ENCODE data around the gene NOG.

The NOG gene

GRCh38 chr17:56597495-56597990, 4.0 kb downstream of the NOG start:
- DNase-seq = no peak

GRCh38 chr17:56598466-56598865, 5.0 kb downstream of the NOG start:
- DNase-seq = no peak

DNA sequence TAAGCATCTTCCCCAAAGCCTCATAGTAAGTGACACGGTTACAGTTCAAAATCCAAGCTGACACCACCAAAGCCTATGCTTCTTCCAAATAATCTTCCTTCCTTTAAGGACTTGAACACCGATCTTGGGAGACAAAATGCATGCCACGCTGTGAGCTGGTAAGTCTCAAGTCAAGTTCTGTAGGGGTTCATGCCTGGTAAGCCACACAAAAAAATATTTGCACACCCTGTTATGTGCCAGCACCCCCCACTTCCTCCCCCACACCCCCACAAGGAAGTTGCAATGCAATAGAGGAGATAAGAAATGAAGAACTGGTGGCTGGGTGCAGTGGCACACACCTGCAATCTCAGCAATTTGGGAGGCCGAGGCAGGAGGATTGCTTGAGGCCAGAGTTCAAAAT, 5.6 kb downstream of the NOG start:
- DNase-seq = no peak

GRCh38 chr17:56599566-56599965, 6.1 kb downstream of the NOG start:
- no peak for DNase-seq

GRCh38 chr17:56600256-56600655, 6.8 kb downstream of the NOG start:
- no peak for DNase-seq

- no peak for DNase-seq
Measured at GRCh38 chr17:56601591-56601990, 8.1 kb downstream of the NOG start.

DNA sequence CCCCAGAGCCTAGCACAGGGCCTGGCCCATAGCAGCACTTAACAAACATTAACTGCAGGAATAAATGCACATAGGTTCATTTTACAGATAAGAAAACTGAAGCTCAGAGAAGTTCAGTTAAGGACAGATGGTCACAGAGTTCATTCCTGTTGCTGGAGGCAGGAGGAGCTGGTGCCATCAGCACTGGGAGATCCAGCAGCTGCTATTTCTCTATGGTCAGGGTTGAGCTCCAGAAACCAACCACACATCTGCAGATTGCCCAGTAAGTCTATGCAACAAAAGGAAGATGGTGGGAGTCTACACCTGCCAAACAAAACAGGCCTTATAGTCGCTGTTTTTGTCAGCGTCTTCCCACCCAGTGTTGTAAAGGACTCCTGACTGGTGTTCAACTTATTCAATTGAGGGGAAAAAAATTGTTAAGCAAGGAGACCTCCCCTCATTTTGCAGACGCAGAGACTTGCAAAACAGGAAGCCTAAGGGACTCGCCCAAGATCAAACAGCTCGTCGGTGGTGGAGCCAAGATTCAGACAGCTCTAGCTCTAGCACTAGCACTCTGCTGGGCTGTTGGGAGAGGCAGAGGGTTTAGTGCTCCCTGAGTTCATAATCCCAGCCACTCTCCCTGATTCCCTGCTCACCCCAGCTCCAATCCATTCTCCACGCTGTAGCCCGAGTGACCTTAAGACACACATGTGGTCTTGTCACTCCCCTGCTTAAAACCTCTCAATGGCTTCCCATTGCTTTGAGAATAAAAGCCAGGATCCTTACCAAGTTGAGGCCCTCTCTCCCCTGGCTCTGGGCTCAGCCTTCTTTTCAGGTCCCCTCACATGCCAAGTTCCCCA, 9.0 kb downstream of the NOG start:
- no peak for DNase-seq

DNA sequence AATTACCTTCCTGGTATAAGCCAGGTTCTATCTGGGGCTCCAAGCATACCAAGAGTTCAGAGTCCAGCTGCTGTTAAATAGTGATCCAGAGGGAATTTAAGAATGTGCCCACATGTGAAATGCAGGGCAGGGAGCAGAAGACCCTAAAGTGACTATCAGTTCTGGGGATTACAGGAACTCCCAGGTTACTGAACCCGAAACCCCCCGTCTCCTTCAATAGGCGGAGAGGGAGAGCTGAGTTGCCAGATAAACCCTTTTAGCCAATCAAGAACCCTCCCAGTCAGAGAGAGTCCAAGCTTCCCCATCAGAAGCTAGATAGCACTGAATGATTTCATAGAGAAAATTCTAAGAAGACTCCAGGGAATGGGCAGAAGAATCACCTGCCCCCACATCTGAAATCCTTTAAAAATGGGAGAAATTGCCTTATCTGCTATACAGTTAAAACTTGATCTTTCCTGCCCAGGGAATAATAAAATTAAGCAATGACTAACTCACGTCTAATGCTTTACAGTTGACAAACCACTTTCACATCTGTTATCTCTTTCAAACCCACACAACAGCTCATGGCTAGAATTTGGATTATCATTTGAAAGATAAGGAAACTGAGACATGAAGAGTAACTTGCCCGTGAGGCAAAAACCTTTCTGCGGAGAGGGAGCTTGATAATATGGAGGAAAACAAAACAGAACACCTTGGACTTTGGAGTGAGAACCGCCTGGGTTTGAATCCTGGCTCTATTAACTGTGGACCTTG, 10.2 kb downstream of the NOG start:
- no peak for DNase-seq

DNA sequence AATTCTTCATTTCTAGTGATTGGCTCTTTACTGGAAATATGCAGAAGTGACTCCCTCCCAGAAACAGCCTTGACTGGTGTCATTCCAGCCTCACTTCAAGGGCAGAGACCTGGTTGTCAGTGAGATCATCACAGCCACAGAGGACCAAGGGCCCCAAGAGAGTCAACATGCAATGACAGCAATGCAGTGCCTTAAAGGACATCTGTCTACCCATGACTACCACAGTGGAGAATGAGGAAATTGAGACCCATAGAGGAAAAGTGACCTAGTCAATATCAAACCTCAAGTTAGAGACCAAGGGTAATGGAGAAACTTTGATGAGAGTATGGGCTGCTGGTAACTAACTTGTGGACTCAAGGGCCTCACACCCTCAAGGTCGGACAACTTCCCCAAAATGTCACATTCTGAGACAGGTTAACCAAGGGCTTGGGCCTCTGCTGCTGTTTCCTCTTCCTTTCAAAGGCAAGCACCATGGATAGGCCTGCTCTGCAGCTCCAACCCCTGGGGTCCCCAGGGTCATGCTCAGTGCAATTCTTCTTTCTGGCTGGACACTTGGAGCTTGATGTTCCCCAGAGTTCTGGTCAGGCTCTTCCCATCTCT, 11.3 kb downstream of the NOG start:
- no peak for DNase-seq

DNA sequence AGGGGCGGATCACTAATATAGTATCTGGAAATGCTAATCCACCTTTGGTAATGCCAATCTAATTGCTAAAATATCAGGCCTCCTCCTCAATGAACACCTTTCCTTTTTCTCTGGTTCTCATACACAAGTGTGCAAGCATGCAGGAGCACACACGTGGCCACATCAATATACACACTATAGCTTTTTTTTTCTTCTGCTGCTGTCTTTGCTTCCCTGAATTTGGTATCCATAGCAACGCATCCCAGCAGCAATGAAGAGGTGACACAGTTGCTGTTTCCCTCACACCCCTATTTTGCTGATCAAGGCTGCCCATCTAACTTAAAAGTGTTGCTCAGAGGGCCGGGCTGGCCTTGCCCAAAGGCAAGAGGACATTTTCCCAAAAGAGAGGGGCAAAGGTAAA, 15.4 kb downstream of the NOG start:
- no peak for DNase-seq

DNA sequence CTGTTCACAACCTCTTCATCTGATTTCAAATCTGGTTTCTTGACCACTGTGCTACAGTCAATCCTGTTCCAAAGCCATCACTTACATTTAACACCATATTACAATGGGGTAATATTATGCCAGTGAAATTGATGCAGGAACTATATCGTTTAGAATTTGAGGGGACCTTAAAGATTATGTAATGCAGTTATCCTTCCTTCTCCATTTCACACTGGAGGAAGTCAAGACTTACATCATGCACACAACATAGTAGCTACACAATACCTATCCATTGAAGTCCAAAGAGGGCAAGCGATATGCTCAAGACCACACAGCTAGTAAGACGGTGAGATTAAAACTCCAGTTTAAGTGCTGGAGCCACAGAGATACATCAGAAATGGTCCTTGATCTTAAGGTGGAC, 16.8 kb downstream of the NOG start:
- DNase-seq = no peak

GRCh38 chr17:56613131-56613530, 19.6 kb downstream of the NOG start:
- no peak for DNase-seq

GRCh38 chr17:56614522-56614921, 21.0 kb downstream of the NOG start:
- DNase-seq = no peak

DNA sequence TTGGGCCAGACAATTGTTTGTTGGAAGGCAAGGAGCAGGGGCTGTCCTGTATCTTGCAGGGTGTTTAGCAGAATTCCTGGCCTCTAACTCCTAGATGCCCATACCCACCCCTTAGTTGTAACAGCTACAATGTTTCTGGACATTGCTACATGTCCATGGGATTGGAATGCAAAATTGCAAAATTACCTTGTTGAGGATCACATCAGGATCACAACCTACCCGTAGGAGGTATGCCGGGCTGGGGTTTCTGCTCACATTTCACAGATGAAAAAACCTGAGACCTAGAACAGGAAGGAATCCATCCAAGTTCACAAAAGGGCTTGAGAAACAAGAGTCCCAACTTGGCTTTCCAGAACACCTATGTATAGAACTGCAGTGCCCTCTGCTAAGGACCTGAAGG, 22.7 kb downstream of the NOG start:
- DNase-seq = no peak

GRCh38 chr17:56623383-56623782, 29.9 kb downstream of the NOG start:
- no peak for DNase-seq

DNA sequence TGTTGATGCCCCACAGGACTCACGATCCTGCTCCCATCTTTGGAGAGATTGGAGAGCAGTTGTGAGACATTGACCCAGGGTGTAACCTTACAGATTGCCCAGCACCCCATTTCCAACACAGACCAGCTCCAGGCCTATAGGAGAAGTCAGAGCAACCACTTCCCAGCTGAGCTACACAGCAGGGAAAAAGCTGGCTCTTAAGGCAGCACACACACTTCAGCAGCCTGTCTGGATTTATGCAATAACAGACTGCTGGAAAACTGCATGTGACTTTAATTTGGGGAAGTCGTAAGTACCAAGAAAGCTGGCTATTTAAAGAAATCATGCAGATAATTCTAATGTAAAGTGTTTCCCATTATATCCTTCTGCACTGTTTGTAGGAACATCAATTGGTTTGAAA, 30.8 kb downstream of the NOG start:
- DNase-seq = peak; percentile 2 to 5

DNA sequence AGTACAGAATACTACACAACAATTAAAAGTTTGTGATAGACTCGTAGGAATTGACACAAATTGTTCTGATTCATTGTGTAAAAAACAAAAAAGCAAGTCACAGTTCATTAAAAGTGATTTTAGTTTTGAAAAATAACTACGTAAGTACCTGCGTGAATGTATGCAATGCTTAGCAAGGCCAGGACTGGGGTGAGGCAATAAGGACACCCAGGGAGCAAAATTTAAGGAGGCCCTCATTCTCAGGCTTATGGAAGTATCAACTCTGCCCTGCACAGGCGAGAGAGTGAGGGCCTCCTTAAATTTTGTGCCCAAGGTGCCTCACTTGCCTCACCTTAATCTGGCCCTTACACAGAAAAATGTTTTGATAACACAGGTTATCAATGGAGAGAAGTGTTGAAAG, 31.4 kb downstream of the NOG start:
- DNase-seq = no peak

DNA sequence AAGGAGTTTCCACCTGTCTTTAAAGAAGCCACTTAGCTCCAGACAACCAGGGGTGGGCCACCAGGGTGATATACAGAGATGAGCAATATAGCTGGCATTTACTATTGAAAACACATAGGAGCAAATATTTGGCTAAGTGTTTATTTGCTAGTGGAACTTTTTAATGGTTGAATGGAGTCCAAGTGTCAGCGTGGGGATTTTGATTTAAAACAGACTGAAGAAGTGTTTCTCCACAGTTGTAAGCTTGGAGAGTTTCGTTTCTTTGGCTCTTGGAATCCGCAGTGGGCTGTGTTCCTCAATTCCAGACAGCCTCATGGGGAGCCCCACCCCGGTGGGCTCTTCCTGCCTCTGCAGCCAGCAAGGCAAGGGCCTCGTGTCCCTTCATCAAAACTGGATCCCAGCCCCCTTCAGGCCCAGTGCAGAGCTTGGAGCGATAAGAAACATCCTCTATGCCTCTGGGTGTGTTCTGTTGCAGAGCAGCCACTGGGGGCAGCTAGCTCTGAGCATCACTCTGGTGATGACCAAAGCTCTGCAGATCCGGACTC, 36.1 kb downstream of the NOG start:
- no peak for DNase-seq

DNA sequence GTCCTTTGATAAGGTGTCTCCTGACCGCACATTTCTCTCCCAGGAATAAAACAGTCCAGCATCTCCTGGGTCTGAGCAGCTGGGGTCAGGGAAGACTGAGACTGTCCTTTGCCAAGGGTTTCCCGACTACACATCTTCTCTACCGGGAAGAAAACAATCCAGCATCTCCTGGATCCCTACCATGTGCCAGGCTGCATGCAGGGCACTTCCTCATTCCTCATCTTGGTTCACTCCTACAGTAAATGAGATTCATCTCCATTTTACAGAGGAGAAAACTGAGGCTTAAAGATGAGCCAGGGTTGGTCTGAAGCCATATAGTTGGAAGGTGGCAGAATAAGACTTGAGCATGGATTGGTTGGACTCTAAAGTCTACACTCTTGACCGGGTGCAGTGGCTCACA, 36.7 kb downstream of the NOG start:
- no peak for DNase-seq

GRCh38 chr17:56633681-56634080, 40.2 kb downstream of the NOG start:
- DNase-seq = no peak

DNA sequence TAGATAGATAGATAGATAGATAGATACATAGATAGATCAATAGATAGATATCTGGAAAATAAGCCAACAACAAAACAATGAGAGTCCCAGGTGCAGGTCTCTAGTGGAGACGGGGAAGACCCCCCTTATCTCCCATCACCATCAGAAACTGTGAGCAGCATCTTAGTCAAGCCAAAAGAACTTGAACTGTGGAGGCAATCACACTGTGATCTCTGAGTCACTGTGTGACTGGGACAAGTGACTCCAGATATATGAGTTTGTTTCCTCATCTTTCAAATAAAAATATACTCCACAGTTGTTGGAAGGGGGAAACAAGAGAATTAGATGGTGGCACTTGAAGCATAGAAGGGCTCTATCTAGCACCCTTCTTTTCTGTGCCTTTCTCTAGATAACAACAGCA, 42.1 kb downstream of the NOG start:
- DNase-seq = no peak

GRCh38 chr17:56636265-56636664, 42.8 kb downstream of the NOG start:
- DNase-seq = no peak

DNA sequence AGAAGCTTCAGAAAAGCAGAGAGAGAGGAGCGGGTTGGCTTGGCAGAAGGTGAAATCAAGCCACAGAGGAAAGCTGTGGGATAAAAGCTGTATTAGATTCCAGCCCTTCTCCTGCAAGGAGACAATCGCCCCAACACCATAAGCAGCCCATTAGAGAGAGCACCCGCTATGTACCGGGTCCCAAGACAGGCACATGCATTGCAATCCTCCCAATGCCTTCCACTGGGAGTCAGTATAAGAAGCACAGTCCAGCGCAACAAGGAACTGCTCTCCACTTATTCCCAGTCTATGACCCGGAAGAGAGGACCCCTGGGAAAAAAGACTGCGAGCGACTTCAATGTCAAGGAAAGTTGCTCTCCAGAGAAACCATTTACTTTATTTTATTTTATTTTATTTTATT, 43.8 kb downstream of the NOG start:
- no peak for DNase-seq

GRCh38 chr17:56638591-56639051, 45.1 kb downstream of the NOG start:
- no peak for DNase-seq

All from AML-193 (cell line).